HepG2 (cell line): Measurements from ENCODE around the gene SEPTIN10. TPM values are rescaled to one million over a fixed set of nuclear protein-coding genes. Genes with fewer than 3 reads are reported as not detected.

ENCODE experiments used
- CCAR2 ChIP-seq: fragments of 200-400 bp; formaldehyde crosslinking; optimal IDR thresholded peaks from 2 replicates; pipeline ENCODE3; 2018; ENCODE audit warnings: low read depth, mild to moderate bottlenecking, low read length, moderate library complexity
- HDAC6 ChIP-seq: fragments of 200-600 bp; sonication (generic); IDR thresholded peaks from 2 replicates; pipeline ENCODE4 v1.7.0; 2017; ENCODE audit warnings: mild to moderate bottlenecking, antibody characterized with exemption, low read length, low read depth
- ISL2 ChIP-seq: sonication (generic); formaldehyde crosslinking; IDR thresholded peaks from 2 replicates; pipeline ENCODE4 v1.5.0; 2020; ENCODE audit warnings: missing genetic modification reagents
- KDM1A ChIP-seq: IDR thresholded peaks from 2 replicates; pipeline ENCODE4 v1.6.1; 2016; ENCODE audit warnings: missing compliant biosample characterization
- KDM6A ChIP-seq: IDR thresholded peaks from 2 replicates; pipeline ENCODE4 v1.6.1; 2016; ENCODE audit warnings: low read depth
- NFATC3 ChIP-seq: sonication (generic); formaldehyde crosslinking; IDR thresholded peaks from 2 replicates; pipeline ENCODE4 v1.5.1; 2020; ENCODE audit warnings: mild to moderate bottlenecking, missing genetic modification reagents
- NR2F2 ChIP-seq: IDR thresholded peaks from 2 replicates; pipeline ENCODE4 v1.6.1; 2012; ENCODE audit warnings: low read depth, inconsistent platforms, borderline replicate concordance
- RFX5 ChIP-seq: IDR thresholded peaks from 2 replicates; pipeline ENCODE4 v1.6.1; 2011; ENCODE audit warnings: low read depth, low read length, improper control_type of control experiment
- RORA ChIP-seq: sonication (generic); formaldehyde crosslinking; IDR thresholded peaks from 2 replicates; pipeline ENCODE4 v1.5.0; 2020; ENCODE audit warnings: mild to moderate bottlenecking, missing genetic modification reagents, moderate library complexity
- SIN3B ChIP-seq: fragments of 150-350 bp; IDR thresholded peaks from 2 replicates; pipeline ENCODE4 v1.6.1; 2014; ENCODE audit warnings: low read length
- ZFP41 ChIP-seq: sonication (generic); formaldehyde crosslinking; IDR thresholded peaks from 2 replicates; pipeline ENCODE4 v1.4.0; 2020; ENCODE audit warnings: mild to moderate bottlenecking, missing genetic modification reagents, borderline replicate concordance
- ZFP62 ChIP-seq: sonication (generic); formaldehyde crosslinking; IDR thresholded peaks from 2 replicates; pipeline ENCODE4 v1.4.0; 2020; ENCODE audit warnings: missing genetic modification reagents
- ZNF383 ChIP-seq: sonication (generic); formaldehyde crosslinking; IDR thresholded peaks from 2 replicates; pipeline ENCODE4 v1.4.0; 2020; ENCODE audit warnings: missing genetic modification reagents, mild to moderate bottlenecking, borderline replicate concordance
- ZNF777 ChIP-seq: sonication (generic); formaldehyde crosslinking; IDR thresholded peaks from 2 replicates; pipeline ENCODE4 v1.4.0; 2020; ENCODE audit warnings: missing genetic modification reagents
- polyA plus RNA-seq, 8 experiments: library from polyadenylated mRNA; depleted of rRNA in 3 of 8; stranded (reverse) in 7 of 8; unstranded in 1 of 8; fragments of >200 nt; fragmentation: Illumina TruSeq in 4 of 8; extraction: Trizol in 4 of 8; gene quantifications; 2 replicates each; pipeline versions ENCODE4 v1.2.1 to v1.2.3, GENCODE V29; 2011 to 2016; ENCODE audit warnings: low read depth in 4 of 8, missing spikeins in 1 of 8, mixed read lengths in 1 of 8; ENCODE audit not compliant: insufficient read depth in 1 of 8
- total RNA-seq, 5 experiments: library from RNA; depleted of rRNA; stranded (reverse); fragments of >200 nt; fragmentation: Illumina TruSeq; extraction: Trizol; gene quantifications; 2 replicates each; pipeline ENCODE4 v1.2.3, GENCODE V29; 2016; ENCODE audit warnings: low read depth in 1 of 5
- TF ChIP-seq, protein P1 (sequence below): IDR thresholded peaks from 2 replicates; pipeline ENCODE4 v1.4.0; 2020; ENCODE audit warnings: mild to moderate bottlenecking, missing genetic modification reagents
- TF ChIP-seq, protein P2 (sequence below): sonication (generic); formaldehyde crosslinking; IDR thresholded peaks from 2 replicates; pipeline ENCODE4 v1.8.1; 2023; ENCODE audit warnings: mild to moderate bottlenecking, moderate library complexity, missing genetic modification reagents
- TF ChIP-seq, protein P3 (sequence below): sonication (generic); formaldehyde crosslinking; IDR thresholded peaks from 2 replicates; pipeline ENCODE4 v1.4.0; 2020; ENCODE audit warnings: mild to moderate bottlenecking, missing genetic modification reagents
- TF ChIP-seq, protein P4 (sequence below): sonication (generic); formaldehyde crosslinking; conservative IDR thresholded peaks from 2 replicates; pipeline ENCODE4 v1.8.1; 2023; ENCODE audit warnings: missing genetic modification reagents
- TF ChIP-seq, protein P5 (sequence below): sonication (generic); formaldehyde crosslinking; IDR thresholded peaks from 2 replicates; pipeline ENCODE4 v1.4.0; 2020; ENCODE audit warnings: mild to moderate bottlenecking, missing genetic modification reagents
- TF ChIP-seq, protein P6 (sequence below): sonication (generic); formaldehyde crosslinking; conservative IDR thresholded peaks from 2 replicates; pipeline ENCODE4 v1.4.0; 2020; ENCODE audit warnings: missing genetic modification reagents

The SEPTIN10 gene
- total and polyA plus RNA-seq, 2 of the 13 experiments (the other 11 are each of a cell fraction or from before 2014, with no cell fraction given) = 45.8 to 67.5 TPM

DNA sequence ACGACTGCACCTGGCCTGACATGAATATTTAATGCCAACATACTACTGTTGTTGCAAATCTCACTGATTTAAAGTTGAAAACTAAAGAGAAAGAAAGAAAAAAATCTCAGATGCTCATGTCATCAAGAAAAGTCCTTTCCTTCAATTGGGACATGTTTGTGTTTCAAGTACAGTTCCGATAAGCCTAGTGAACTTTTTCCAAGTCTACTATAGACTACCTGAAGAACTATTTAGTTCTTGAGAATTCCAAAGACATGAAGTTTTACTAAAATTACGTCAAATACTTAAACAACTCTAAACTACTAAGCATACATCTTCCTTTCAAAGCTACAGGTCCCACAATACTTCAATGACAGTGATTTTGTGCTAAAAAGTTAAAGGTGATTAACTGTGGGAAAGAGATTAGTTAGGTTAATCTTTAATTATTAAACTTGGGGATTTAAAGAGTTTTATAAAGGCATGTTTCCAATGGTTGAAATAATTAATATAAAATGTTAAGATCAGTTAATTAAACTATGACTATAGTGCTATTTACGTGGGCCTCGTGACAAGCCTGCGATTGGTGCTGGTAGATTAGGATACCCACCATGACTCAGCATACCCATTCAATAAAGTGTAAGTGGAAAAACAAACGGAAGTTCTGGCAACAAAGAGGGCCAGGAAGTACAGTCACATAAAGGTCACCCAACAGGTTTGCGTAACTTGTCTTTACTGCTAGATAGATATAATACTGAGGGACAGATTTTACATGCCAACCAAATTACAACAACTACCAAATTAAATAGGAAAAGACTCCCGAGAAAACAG lies 55.5 kb downstream of the SEPTIN10 start (continued):
- no peak for TF ChIP-seq ZFP41 (CRISPR knock-in tag)
- TF ChIP-seq NFATC3 (CRISPR knock-in tag) = peak; percentile 96; the same call in 1 of the 2 replicates
- TF ChIP-seq, protein P1, sequence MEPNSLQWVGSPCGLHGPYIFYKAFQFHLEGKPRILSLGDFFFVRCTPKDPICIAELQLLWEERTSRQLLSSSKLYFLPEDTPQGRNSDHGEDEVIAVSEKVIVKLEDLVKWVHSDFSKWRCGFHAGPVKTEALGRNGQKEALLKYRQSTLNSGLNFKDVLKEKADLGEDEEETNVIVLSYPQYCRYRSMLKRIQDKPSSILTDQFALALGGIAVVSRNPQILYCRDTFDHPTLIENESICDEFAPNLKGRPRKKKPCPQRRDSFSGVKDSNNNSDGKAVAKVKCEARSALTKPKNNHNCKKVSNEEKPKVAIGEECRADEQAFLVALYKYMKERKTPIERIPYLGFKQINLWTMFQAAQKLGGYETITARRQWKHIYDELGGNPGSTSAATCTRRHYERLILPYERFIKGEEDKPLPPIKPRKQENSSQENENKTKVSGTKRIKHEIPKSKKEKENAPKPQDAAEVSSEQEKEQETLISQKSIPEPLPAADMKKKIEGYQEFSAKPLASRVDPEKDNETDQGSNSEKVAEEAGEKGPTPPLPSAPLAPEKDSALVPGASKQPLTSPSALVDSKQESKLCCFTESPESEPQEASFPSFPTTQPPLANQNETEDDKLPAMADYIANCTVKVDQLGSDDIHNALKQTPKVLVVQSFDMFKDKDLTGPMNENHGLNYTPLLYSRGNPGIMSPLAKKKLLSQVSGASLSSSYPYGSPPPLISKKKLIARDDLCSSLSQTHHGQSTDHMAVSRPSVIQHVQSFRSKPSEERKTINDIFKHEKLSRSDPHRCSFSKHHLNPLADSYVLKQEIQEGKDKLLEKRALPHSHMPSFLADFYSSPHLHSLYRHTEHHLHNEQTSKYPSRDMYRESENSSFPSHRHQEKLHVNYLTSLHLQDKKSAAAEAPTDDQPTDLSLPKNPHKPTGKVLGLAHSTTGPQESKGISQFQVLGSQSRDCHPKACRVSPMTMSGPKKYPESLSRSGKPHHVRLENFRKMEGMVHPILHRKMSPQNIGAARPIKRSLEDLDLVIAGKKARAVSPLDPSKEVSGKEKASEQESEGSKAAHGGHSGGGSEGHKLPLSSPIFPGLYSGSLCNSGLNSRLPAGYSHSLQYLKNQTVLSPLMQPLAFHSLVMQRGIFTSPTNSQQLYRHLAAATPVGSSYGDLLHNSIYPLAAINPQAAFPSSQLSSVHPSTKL (CRISPR knock-in tag) = peak; percentile 93
- TF ChIP-seq ZNF777 (CRISPR knock-in tag) = no peak
- TF ChIP-seq, protein P2, sequence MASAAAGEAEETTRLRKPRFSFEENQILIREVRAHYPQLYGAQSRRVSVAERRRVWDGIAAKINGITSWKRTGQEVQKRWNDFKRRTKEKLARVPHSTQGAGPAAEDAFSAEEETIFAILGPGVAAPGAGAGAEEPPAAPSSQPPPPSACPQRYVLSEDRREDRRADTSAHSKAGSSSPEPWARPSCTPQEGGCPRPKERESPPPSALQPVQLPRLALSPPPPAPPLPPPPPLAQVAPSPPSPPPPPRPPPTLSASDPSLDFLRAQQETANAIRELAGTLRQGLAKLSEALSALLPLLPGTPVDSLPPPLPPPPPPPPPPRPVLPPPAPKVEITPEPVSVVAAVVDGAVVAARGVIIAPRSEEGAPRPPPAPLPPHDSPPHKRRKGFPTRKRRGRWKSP (CRISPR knock-in tag) = no peak
- TF ChIP-seq, protein P3, sequence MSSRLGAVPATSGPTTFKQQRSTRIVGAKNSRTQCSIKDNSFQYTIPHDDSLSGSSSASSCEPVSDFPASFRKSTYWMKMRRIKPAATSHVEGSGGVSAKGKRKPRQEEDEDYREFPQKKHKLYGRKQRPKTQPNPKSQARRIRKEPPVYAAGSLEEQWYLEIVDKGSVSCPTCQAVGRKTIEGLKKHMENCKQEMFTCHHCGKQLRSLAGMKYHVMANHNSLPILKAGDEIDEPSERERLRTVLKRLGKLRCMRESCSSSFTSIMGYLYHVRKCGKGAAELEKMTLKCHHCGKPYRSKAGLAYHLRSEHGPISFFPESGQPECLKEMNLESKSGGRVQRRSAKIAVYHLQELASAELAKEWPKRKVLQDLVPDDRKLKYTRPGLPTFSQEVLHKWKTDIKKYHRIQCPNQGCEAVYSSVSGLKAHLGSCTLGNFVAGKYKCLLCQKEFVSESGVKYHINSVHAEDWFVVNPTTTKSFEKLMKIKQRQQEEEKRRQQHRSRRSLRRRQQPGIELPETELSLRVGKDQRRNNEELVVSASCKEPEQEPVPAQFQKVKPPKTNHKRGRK (CRISPR knock-in tag) = no peak
- no peak for TF ChIP-seq KDM6A (CRISPR knock-in tag)
- TF ChIP-seq, protein P4, sequence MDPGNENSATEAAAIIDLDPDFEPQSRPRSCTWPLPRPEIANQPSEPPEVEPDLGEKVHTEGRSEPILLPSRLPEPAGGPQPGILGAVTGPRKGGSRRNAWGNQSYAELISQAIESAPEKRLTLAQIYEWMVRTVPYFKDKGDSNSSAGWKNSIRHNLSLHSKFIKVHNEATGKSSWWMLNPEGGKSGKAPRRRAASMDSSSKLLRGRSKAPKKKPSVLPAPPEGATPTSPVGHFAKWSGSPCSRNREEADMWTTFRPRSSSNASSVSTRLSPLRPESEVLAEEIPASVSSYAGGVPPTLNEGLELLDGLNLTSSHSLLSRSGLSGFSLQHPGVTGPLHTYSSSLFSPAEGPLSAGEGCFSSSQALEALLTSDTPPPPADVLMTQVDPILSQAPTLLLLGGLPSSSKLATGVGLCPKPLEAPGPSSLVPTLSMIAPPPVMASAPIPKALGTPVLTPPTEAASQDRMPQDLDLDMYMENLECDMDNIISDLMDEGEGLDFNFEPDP (CRISPR knock-in tag) = no peak
- TF ChIP-seq CCAR2 = no peak
- no peak for TF ChIP-seq RFX5
- TF ChIP-seq, protein P5, sequence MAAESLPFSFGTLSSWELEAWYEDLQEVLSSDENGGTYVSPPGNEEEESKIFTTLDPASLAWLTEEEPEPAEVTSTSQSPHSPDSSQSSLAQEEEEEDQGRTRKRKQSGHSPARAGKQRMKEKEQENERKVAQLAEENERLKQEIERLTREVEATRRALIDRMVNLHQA (CRISPR knock-in tag) = no peak
- no peak for TF ChIP-seq RORA (CRISPR knock-in tag)
- peak; percentile 64; the same call in 1 of the 2 replicates for TF ChIP-seq NR2F2
- TF ChIP-seq SIN3B = no peak
- peak; percentile 65; the same call in 1 of the 2 replicates for TF ChIP-seq ISL2 (CRISPR knock-in tag)
- TF ChIP-seq ZNF383 (CRISPR knock-in tag) = no peak
- no peak for TF ChIP-seq ZFP62 (CRISPR knock-in tag)
- TF ChIP-seq, protein P6, sequence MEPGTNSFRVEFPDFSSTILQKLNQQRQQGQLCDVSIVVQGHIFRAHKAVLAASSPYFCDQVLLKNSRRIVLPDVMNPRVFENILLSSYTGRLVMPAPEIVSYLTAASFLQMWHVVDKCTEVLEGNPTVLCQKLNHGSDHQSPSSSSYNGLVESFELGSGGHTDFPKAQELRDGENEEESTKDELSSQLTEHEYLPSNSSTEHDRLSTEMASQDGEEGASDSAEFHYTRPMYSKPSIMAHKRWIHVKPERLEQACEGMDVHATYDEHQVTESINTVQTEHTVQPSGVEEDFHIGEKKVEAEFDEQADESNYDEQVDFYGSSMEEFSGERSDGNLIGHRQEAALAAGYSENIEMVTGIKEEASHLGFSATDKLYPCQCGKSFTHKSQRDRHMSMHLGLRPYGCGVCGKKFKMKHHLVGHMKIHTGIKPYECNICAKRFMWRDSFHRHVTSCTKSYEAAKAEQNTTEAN (CRISPR knock-in tag) = no peak
- no peak for TF ChIP-seq HDAC6
- TF ChIP-seq KDM1A (CRISPR knock-in tag) = no peak
